GM12878 (cell line): ENCODE data around the gene BLCAP. TPM values are rescaled to one million over a fixed set of nuclear protein-coding genes. Genes with fewer than 3 reads are reported as not detected.
A peak's percentile ranks its signal among the peaks of the same experiment; 100 is the strongest.

Experiments used
- ATAC-seq: fragments of 200-7000 bp; cut with Tn5 transposase; 3 replicates; pipeline ENCODE4 v1.9.1; 2020; ENCODE audit warnings: mild to moderate bottlenecking, moderate library complexity
- BruUV-seq: library from RNA; stranded (reverse); fragments of 400-500 nt; replicated peaks from 2 replicates; lab custom pipeline; 2021; lab: Mats Ljungman, UMichigan
- CTCF ChIA-PET: fragments of 300-600 bp; sonication (Branson Sonifier 250); formaldehyde crosslinking; extraction: SDS; loops from one replicate; lab custom pipeline; 2021; ENCODE audit warnings: inconsistent platforms; lab: Yijun Ruan, JAX
- POLR2A ChIA-PET: fragments of 350-600 bp; formaldehyde crosslinking; extraction: SDS; loops from one replicate; lab custom pipeline; 2021; ENCODE audit warnings: inconsistent platforms; lab: Charles Lee
- RAD21 ChIA-PET: fragments of 300-600 bp; sonication (Branson Sonifier 250); formaldehyde crosslinking; loops from one replicate; lab custom pipeline; 2023; ENCODE audit warnings: antibody characterized with exemption; ENCODE audit not compliant: unreplicated experiment; lab: Charles Lee
- SMC1A ChIA-PET: fragments of 300-600 bp; sonication (Branson Sonifier 250); formaldehyde crosslinking; loops from one replicate; lab custom pipeline; 2023; ENCODE audit not compliant: unreplicated experiment, uncharacterized antibody; lab: Charles Lee
- DNase-seq: peaks from one replicate; pipeline ENCODE4 v3.0.0-alpha.2; 2011; ENCODE audit warnings: low read depth, low spot score
- FAIRE-seq: peaks from 3 replicates; lab custom pipeline; 2011; peaks lifted over from hg19 to GRCh38; lab: Jason Lieb, UNC
- H2AFZ ChIP-seq: 2 replicates; pipeline ENCODE4 v1.6.0; 2011; ENCODE audit warnings: low read depth, low read length, control low read depth; ENCODE audit not compliant: control insufficient read depth
- H3K27ac ChIP-seq: 2 replicates; pipeline ENCODE4 v1.5.1; 2011; ENCODE audit warnings: control low read depth; ENCODE audit not compliant: control insufficient read depth, insufficient read depth
- H3K27me3 ChIP-seq, 2 experiments: replicated peaks in 1 of 2; 2 replicates each; pipeline versions ENCODE4 v1.6.0 to v1.6.1; 2011; ENCODE audit warnings: low read length in 1 of 2; ENCODE audit not compliant: control insufficient read depth in 2 of 2, insufficient read depth in 2 of 2
- H3K36me3 ChIP-seq, 2 experiments: 2 replicates each; pipeline ENCODE4 v1.5.1; 2011; ENCODE audit warnings: low read length in 1 of 2; ENCODE audit not compliant: control insufficient read depth in 2 of 2, insufficient read depth in 2 of 2
- H3K4me1 ChIP-seq: 2 replicates; pipeline ENCODE4 v1.6.1; 2011; ENCODE audit warnings: mild to moderate bottlenecking, low read length, moderate library complexity, mixed read lengths; ENCODE audit not compliant: control insufficient read depth, insufficient read depth
- H3K4me2 ChIP-seq: 2 replicates; pipeline ENCODE4 v1.6.0; 2011; ENCODE audit warnings: control low read depth; ENCODE audit not compliant: control insufficient read depth, insufficient read depth
- H3K4me3 ChIP-seq: fragments of 200-600 bp; sonication (generic); 2 replicates; pipeline ENCODE4 v1.5.1; 2016
- H3K79me2 ChIP-seq: 2 replicates; pipeline ENCODE4 v1.6.0; 2011; ENCODE audit warnings: low read length; ENCODE audit not compliant: control insufficient read depth, insufficient read depth
- H3K9ac ChIP-seq: 2 replicates; pipeline ENCODE4 v1.8.0; 2011; ENCODE audit warnings: low read length, control low read depth, mixed read lengths; ENCODE audit not compliant: control insufficient read depth, insufficient read depth
- H3K9me3 ChIP-seq: replicated peaks from 3 replicates; pipeline ENCODE4 v1.5.1; 2011; ENCODE audit warnings: mild to moderate bottlenecking, low read length; ENCODE audit not compliant: control insufficient read depth, insufficient read depth
- H4K20me1 ChIP-seq: 2 replicates; pipeline ENCODE4 v1.6.0; 2011; ENCODE audit not compliant: control insufficient read depth, insufficient read depth
- BMI1 ChIP-seq: fragments of 450-650 bp; IDR thresholded peaks from 2 replicates; pipeline ENCODE4 v1.6.1; 2016; ENCODE audit warnings: mild to moderate bottlenecking, moderate library complexity, borderline replicate concordance
- CEBPZ ChIP-seq: fragments of 150-350 bp; IDR thresholded peaks from 2 replicates; pipeline ENCODE4 v1.6.1; 2016; ENCODE audit warnings: low read depth, low read length
- NFYB ChIP-seq: IDR thresholded peaks from 2 replicates; pipeline ENCODE4 v1.6.1; 2011; ENCODE audit warnings: low read depth, mild to moderate bottlenecking, low read length, improper control_type of control experiment, moderate library complexity; ENCODE audit not compliant: insufficient read depth
- WGBS: methylation state at CpG from one replicate; pipeline ENCODE4 v1.1.6; 2016; ENCODE audit warnings: low lambda C conversion rate; ENCODE audit not compliant: insufficient replicate concordance, insufficient coverage; ENCODE audit errors: missing lambda C conversion rate; 5-methylcytosine and 5-hydroxymethylcytosine counted together
- in situ Hi-C: fragments of 300-500 bp; cut with MboI; formaldehyde crosslinking; loops from 9 replicates; pipeline ENCODE4 v1.14.3; 2018; ENCODE audit warnings: mixed read lengths
- intact Hi-C: fragments of 100-400 bp; cut with micrococcal nuclease; formaldehyde crosslinking; loops from one replicate; pipeline ENCODE4 v1.14.2; 2022; ENCODE audit not compliant: unreplicated experiment
- polyA plus RNA-seq, 11 experiments: library from polyadenylated mRNA; depleted of rRNA in 4 of 11; unstranded in 6 of 11; stranded (reverse) in 5 of 11; fragments of >200 nt; fragmentation: Nextera tagmentation in 4 of 11; fragmentation: Illumina TruSeq in 1 of 11; extraction: Ambion mirVana in 4 of 11; extraction: Trizol in 1 of 11; gene quantifications; 1 replicate in 1 of 11; 2 replicates in 10 of 11; pipeline versions ENCODE4 v1.2.1 to v1.2.3, GENCODE V29; 2011 to 2016; ENCODE audit warnings: inconsistent platforms in 2 of 11, missing spikeins in 2 of 11, low read depth in 1 of 11
- total RNA-seq, 4 experiments: library from RNA; depleted of rRNA in 3 of 4; stranded (reverse); fragments of >200 nt in 3 of 4; fragmentation: Illumina TruSeq in 1 of 4; extraction: Trizol in 1 of 4; gene quantifications; 2 replicates each; pipeline versions ENCODE4 v1.2.1 to v1.2.3, GENCODE V29; 2013 to 2021

The BLCAP gene
- total and polyA plus RNA-seq, 10 of the 15 experiments (the other 5 are each of a cell fraction or from before 2014, with no cell fraction given): 24.6 to 62.3 (median 47.3) TPM

- TF ChIP-seq CEBPZ: no peak
These were observed 22.2 kb downstream of the BLCAP start (continued) for GRCh38 chr20:37505263-37506151.

DNA sequence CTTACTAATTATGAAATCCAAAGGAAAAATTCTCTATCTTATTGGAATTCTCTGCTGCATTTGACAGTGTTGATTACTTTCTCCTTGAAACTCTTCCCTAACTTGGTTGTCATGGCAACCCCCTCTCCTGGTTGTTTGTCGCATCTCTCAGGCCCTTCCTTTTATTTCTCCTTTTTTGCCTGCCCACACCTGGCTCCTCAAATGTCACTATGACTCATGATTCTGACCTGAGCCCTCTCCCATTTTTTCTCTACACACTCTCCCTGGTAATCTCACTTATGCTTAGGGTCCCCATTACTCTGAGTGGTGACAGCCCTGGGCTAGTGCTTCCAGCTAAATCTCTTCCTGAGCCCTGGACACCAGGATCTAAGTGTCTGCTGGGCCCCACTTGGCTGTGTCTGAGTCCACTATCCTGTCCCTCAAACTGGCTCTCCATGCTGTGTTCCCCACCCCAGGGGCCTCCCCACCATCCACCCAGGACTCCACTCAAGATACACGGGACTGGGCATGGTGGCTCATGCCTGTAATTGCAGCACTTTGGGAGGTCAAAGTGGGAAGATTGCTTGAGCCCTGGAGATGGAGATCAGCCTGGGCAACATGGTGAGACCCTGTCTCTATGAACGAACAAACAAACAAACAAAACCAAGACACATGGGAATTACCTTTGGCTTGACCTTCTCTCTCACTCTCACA is 23.1 kb downstream of the BLCAP start:
- H3K36me3 ChIP-seq: peaks cover 2 to 4% of the 10 kb centered on the region in 2 experiments; a peak in 2 of 4 replicates
- FAIRE-seq: no peak
- no peak for DNase-seq
- RAD21 ChIA-PET: no interaction called here
- H3K9ac ChIP-seq: no peak overlapping the region
- H3K9me3 ChIP-seq: no peaks in the 10 kb centered on the region
- H3K27ac ChIP-seq: no peak overlapping the region
- 52% methylated on average over 3 of the region's 3 CpGs for WGBS
- POLR2A ChIA-PET: no interaction called here
- 0 out of 2 replicates have a peak, but pooled peaks cover 3% of the 10 kb centered on the region for H3K4me1 ChIP-seq
- ATAC-seq: no peak
- H3K79me2 ChIP-seq: no peaks in the 10 kb centered on the region
- no peaks in the 10 kb centered on the region for H4K20me1 ChIP-seq
- no peak overlapping the region for H3K4me2 ChIP-seq
- no peak overlapping the region for H3K4me3 ChIP-seq
- no peak for TF ChIP-seq NFYB
- peak; percentile 51; the same call in 1 of the 2 replicates for TF ChIP-seq BMI1
- no TSS peak for BruUV-seq
- in situ Hi-C loops: no loop called here
- CTCF ChIA-PET: no interaction called here
- no peaks in the 10 kb centered on the region for H3K27me3 ChIP-seq
- intact Hi-C loops: no loop called here
- no peak overlapping the region for H2AFZ ChIP-seq
- SMC1A ChIA-PET: interaction anchor here (1.3 kb wide), 1 partner anchor 239 kb away, joined by 3 read pairs; no protein-coding TSS in a partner anchor
